ENCODE measurements around the gene PSORS1C2.
A peak's percentile ranks its signal among the peaks of the same experiment; 100 is the strongest.

PSORS1C2 gene

DNA sequence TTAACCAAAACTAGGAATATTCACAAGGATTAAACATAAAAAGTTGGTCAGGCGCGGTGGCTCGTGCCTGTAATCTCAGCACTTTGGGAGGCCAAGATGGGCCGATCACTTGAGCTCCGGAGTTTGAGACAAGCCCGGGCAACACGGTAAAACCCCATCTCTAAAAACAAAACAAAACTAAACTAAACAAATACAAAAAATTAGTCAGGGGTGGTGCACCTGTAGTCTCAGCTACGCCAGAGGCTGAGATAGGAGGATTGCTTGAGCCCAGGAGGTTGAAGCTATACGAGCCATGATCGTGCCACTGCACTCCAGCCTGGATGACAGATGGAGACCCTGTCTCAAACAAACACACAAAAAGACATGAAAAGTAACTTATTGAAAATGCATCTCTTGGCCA, 3.2 kb downstream of the PSORS1C2 start:
- DNase-seq: no peak

DNA sequence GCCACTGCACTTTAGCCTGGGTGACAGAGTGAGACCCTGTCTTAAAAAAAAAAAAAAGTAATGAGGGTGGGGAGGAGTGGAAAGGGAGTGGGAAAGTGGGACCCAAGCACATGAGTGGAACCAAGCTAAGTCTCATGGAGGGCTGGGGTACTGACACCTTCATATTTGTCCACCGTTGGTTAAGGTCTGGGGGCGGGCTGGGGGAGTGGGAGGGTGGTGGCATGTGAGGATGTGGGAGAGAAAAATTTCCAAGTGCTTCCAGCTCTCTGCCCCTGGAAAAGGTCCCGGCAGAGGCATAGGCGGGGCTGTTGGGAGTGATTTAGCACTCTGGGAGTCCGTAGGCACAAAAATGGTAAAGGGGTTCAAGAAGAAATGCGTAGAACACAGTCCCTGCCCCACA, 6.1 kb downstream of the PSORS1C2 start:
- no peak for DNase-seq

DNA sequence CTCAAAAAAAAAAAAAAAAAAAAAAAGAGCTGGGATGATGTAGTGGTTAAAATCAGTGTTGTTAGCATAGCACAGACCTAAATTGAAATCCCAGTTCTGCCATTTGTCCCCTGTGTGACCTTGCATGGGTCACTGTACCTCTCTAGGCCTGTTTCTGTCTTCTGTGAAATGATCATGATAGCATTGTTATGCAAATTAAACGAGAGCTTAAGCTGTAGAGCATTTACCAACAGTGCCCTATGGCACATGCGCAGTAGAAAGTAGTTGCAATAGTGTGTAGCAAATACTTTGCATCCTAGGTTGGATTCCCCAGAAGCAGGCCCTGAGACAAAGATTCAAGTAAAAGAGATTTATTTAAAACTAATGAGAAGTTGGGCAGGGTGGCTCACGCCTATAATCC, 7.3 kb downstream of the PSORS1C2 start:
- no peak for DNase-seq

DNA sequence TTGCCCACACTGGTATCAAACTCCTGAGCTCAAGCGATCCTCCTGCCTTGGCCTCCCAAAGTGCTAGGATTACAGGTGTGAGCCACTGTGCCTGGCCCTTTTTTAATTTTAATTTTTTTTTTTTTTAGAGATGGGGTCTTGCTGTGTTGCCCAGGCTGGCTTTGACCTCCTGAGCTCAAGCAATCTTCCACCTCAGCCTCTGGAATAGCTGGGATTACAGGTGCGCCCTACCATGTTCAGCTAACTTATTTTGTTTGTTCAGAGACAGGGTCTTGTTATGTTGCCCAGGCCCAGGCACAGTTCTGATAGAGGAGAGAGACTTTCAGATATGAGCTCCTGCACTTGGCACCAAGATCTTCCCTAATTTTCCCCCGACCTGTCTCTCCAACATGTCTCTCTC, 8.1 kb downstream of the PSORS1C2 start:
- no peak for DNase-seq

DNA sequence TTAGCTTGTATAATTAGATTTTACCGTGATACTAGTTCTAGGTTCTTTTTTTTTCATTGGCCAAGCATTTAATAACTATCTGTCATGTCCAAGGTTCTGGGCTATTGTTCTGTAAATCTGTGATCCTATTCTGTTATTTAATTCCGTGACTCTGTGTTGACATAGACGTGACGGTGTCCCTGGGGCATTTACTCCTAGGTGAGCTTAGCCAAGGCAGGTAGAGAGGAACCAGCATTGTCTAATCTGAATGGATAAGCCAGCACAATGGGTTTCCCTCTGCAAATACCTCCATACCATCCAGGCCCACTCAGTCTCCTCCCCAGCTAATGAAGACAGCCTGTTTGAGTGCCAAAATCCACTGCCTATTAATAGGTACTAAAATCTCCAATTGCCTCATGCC, 9.7 kb downstream of the PSORS1C2 start:
- no peak for DNase-seq

DNA sequence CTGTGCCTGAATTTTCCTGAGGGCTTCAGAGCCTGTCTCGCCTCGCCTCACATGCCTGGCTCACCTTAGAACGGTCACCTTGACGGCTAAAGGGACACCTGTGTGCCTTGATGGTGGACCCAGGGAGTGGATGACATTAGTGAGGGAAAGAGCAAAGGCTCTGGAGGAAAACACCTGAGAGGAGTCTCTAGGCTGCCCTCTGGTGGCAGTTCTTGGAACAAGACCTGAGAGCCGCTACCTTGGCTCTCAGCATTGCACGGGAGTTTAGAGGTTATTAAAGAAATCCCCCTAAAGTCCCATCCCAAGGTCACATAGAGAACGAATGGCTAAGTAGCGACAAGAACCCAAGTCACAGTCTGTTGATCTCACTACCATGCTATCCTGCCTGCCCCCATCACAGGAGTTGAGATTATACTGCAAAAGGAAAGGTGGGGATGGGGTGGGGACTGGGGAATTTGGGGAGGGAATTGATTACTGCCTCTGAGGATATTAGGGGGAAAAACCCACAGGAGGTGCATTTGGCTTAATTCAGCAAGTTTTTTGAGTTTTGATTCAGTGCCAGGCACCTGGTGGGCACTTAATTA, 10.7 kb downstream of the PSORS1C2 start:
- DNase-seq: peak; percentile 52

DNA sequence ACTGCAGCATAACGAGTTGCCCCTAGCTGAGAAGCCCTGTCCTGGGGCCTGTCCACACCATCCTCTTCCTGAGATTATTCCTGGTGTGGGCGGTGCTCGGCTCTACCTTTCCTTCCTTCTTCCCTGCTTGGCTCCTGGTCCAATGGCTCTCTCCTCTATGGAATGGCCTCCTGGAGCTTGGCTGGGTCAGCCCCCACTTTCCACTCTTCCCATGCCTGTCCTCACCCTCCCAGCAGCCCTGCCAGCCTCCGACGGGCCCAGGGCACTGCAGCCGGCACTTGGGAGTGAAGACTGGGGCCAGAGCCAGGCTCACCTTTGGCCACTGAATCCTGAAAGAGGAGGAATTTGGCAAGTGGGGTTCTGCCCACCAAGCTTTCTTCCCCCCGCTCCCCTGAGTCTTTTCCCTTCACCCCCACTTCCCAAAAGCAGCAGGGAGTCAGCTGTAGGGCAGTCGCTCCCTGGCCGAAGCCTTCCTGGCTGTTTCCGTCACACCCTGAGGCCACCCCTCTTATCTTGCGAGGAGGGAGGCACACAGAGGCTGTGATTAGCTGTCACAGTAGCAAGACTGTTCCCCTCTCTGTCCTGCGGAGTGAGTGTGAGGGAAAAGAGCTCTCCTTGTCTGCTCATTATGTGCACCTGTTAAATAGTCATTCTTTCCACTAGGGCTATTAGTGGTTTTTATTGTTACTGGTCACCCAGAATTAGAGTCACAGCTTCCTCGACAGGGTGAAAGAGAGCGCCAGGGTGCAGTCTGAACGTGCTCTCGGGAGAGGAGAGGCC, 12.3 kb downstream of the PSORS1C2 start:
- no peak for DNase-seq

DNA sequence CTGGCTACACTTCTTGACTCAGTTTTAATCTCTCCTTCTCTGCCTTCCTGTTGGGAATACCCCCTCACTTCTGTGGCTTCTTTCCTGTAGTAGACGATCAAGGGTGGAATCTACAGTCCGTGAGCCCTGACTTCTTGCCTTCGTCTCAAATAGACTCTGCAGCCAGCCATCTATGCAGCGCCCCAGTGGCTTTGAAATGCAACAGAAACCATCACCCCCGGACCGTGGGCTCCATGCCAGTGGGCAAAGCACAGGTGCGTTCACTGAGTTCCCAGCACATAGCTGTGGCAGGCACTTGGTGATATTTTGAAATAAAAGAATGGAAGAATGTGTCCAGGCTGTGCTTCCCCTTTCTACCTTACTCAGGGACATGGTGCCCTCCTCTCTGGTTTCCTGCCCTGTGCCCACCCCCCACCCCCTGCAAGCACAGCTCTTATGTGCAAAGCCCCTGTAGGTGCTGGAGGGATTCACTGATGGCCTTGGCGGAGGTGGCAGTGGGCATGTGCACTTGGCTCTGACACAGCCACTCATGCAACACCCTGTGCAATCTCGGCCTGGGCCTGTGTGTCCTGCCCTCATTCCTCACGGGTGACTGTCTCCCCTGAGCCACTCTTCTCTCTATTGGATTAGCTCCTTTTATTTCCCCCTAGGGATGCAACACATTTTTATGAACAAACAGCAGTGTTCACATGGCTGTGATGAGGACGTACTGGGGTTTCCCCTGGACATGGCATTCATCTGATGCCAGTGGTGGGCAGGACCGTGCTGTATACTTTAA, 13.1 kb downstream of the PSORS1C2 start:
- no peak for DNase-seq

DNA sequence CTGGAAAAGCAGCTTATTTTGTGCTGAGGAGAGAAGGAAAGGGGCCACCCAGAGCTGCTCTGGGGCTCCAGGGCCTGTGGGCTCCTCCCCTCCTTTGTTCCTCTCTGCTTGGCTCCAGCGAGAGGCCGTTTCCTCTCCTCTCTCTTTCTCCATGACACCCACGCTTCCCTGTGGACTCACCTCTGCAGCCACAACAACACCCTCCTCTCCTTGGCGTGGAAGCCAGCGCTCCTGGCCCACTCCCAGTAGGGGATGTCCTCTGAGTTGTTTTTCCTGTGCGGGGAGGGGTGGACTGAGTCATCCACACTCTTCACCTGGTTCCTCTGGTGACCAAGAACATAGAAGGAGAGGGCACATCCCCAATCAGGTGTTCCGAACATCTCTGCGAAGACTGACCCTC, 13.7 kb downstream of the PSORS1C2 start:
- DNase-seq: no peak

DNA sequence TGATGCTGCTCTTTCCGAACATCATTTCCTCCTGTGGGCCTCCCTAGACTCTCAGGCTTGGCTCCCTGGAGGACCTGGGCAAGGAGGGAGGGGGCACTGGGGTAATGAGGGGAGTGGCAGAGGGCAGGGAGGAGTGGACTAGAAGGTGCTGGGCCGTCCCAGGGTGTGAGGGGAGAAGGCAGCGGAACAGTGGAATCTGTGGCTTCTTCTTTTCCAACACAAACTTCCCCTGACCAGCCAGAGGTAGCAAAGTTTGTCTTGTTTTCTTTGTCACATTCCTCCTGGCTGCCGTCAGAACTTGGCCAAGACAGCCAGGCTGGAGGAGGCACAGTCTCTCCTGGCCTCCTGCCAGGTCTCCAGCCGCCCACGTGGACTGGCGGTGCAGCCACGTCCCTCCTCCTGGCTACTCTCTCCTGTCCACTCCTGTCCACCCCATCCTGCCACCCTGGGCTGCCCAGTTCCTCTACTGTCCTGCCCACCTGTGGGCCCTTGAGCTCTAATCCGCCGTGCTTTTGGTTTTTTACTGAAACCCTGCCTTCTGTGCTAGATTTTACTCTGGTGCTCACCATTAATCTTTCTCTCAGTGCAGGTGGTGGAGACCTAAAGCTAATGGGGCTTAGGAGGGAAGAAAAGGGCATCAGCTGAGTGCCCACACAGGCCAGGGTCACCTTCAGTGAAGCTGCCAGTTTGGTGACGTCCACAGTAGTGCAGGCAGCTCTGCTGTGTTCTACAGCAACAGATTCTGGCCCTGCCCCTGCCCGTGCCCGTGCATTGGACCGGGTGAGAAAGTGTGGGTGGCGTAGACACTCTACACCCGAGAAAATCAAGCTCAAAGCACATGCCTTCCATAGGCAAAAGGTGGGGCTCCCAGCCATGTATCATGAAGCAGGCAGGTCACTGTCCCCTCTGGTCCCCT, 15.8 kb downstream of the PSORS1C2 start:
- peak; percentile 51 for DNase-seq

DNA sequence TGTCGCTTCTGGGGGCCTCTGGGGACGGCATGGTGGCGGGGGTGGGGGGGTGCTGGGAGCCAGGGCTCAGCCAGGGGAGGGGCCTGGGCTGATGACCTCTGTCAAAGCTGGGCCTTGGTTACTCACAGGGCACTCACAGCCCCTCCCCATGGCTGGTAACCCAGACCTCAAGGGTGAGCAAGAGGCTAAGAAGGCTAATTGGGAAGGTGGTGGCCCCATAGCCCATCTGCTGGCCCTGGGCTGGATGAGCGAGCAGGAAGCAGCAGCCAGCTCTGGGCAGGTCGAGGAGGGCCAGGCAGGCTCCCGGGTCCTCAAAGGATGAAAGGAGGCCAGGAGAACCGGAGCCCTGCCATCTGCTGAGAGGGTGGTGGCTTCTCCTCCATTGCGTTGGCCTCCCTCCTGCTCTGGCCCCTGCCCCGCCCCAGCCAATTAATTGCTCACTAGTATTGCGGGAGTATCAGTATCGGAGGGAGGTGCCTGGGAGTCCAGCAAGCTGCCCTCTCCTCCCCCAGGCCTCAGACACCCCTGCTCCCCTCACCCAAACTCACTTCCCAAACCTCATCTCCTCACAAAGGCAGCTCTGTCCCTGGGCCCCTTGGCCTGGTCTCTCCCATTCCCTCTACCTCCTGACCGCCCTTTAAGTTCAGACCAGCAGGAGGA, 17.6 kb downstream of the PSORS1C2 start:
- DNase-seq: no peak

DNA sequence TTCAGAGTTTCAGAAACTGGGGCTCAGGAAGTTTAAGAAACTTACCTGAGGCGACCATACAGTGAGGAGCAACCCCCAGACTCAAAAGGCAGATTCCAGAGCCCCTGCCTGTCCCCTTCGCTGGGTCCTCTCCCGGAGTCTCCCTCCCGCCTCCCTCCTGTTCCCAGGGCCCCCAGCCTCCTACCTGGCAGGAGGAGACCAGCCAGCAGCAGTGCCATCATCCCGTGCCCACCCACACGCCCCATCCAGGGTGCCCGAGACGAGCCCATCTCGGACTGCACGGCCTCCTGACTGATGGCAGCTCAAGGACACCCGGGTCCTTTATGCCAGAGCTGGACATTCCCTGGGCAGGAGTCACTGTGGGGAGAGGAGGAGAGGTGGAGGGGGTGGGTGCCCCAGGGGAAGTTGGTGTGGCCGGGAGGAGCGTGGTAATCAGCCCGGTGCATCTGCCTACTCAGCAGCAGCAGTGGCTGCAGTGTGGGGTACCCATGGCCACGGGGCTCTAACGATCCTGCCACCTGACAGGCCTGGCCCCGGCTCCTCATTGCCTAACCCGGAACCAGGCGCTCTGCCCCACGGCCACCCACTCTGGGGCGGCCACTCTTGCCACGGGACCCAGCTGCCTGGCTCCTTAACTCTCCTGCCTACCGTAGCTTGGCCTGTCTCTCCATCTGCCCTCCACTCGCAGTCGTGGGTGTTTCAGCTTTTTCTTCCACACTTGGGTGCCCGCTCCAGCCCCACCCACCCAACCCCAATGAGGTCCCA, 18.5 kb downstream of the PSORS1C2 start, which contains the start of gene CDSN:
TSS of gene CDSN (minus strand) at position 296 of the 765 bp plus-strand sequence. CDS start at position 269, 27 bp downstream.
- no peak for DNase-seq

DNA sequence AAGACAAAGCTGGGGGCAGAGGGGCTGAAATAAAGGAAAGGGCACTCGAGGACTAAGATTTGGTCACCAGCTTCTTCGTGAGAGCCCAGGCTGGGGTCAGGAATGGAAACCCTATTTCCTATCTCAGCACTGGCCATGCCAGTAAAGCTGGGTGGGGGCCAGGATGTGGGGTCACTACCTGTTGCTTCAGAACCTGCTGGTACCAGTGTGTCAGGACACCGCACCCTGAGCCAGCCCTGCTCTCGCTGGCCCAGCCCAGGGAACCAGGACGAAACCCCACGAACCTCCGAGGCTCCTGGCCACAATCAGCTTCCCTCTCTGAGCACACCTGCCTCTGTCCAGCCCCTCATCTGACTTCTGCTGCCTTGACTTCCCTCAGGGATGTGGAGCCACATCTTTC, 20.7 kb downstream of the PSORS1C2 start:
- no peak for DNase-seq

DNA sequence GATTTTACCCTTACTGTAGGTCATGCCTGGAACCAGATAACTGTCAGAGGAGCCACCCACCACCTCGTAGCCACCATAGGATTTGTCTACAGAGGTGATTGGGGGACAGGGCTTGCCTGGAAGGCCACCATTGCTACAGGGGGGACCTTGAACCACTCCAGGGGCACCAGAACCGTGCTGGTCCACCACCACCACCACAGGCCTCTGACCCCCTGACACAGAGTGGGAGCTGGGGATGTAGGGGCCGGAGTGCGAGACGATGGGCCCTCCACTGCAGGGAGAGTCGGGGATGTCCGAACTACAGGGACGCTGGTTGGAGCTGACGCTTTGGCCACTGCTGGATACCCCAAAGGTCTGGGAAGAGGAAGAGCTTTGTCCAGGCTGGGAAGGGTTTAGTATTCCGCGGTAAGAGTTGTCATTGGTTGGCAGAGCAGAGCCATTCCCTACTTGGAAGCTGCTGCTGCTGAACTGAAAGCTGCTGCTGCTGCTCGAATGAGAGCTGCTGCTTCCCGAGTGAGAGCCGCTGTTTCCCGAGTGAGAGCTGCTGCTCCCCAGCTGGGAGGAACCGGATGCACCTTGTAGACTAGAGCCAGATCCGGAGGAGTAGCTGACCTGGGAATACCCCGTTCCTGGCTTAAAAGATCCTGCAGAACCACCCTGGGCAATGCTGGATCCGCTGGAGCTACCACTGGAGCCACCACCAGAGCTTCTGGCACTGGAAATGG, 22.0 kb downstream of the PSORS1C2 start:
- no peak for DNase-seq

DNA sequence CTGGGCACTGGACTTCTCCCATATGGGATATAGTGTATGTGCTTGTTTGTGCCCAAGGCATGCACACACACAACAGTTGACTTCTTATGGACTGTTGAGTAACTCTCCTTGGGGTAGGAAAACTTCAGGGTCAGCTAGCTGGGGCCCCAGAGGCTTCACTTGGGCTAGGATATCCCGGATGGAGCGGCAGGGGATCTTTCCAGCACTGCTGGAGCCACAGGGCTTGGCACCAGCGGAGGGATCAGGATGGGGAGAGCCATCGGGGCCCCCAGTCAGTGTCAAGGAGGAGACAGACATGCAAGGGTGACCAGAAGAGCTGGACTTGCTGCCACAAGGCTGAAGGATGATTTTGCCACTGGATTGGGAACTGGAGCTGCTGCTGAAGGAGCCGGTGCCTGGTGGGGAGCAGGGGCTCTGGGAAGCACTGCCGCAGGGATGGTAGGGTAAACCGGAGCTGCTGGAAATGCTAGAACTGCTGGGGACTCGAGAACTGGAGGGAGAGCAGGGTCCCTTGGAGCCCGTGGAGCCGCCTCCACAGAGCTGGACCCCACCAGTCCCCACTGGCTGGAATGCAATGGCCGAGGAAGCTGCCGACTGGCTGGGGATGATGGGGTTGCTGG, 22.8 kb downstream of the PSORS1C2 start:
- no peak for DNase-seq

DNA sequence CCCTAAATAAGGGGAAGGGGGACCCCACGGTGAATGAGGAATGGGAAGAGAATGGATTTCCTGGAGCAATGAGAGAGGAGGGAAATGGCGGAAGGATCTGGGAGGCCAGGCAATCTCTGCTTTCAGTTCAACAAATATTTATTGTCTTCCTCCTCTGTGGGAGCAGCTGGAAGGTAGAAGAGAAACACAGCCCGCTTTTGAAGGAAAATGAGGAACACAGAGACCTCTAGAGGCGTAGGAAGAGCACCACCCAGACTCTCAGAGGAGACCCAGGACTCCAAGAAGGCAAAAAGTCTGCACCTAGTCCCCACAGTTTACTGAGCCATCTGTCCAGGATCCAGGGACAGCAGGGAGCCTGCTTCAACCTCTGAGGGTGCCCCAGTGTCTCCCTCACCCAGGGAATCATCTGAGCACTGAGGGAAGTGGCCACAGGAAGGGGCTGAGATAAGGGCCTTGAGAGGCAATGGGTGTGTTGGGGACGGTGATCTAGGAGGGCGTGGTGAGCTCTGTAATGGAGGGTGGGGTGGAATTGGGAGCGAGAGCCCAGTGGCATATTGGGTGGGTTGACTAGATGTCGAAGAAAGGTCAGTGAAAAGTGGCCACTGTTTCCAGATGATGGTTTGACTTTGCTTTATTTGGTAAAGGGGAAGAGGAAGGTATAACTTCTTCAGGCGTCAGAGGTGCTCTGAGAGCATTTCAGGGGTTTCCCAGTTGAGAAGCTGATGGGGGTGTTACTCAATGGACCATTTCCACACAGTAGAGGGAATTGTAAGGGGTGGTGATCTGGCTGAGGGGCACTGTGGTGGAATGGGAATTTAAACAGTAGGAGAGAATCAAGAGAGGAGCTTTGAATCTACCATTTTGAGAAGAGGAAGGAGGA, 23.7 kb downstream of the PSORS1C2 start:
- DNase-seq: peak; percentile 53

DNA sequence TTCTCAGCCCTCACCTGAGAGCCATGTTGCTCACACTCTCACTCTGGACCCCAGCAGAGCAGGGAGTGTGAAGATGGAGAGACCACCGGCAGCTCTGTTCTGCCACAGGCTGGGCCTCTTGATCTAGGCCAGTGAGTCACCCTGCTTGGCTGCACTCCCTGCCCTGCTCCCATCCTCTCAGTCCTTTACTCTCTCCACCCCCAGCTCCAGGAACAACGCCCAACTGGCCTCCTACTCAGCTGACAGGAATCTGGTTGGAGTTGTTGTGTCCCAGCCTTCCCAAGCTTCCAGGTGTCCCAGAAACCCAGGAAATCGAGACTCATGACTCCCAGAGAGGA, 24.4 kb downstream of the PSORS1C2 start, which contains the start of gene PSORS1C1:
TSS of gene PSORS1C1 (plus strand) at position 260 of the 338 bp plus-strand sequence. CDS start 14,833 bp downstream, outside the sequence.
- peak; percentile 70 for DNase-seq

DNA sequence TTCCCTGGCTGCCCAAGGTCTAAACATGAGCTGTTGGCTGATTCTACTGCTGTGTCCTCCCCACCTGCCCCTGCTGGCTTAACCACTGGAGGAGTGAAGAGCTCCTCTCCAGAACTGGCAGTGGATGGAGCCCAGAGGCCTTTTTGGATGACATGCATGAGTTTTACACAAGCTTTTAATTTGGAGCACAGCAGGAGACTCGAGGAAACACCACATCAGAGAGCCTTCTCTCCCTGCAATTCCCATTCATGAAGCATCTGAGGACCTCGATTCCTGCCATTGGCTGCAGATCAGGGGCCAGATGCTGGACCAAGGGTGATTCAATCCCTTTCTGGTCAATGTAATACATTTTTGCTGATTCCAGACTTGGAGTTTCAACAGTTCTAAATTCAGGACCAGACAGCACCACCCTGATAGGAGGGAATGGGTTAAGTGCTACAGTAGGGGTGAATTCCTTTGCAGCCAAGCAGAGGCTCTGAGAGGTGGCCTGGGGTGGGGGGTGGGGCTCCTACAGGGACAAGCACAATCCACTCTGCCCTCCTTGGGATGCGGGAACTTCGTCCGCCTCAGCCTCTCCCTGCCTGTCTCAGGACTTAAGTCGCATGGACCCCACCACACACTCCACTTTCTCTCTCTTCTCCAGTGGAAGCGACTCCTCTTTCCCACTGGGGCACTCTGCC, 24.9 kb downstream of the PSORS1C2 start:
- no peak for DNase-seq

DNA sequence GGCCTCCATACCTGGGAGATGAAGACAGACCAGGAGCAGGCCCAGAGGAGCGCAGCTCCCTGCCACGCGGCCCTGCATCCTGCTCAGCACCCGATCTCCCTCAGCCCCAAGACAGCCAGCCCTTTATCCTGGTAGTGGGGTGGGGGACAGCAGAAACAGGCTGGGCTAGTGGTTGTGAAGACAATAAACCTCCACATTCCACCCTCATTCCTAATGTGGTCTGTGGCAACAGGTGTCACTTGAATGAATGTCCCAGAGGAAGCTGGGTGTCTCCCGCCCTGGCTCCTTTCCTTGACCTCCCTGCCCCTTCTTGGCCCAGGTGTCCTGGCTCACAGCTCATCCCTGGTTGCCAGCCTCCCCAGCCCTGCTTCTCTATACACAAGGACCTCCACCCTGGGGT, 26.4 kb downstream of the PSORS1C2 start, which contains the start of gene C6orf15:
TSS of gene C6orf15 (minus strand) at position 98 of the 400 bp plus-strand sequence. CDS start at position 78, 20 bp downstream.
- no peak for DNase-seq
